Esophagus squamous epithelium (tissue), 5 donors: ENCODE results near the gene KCNJ6. TPM values are rescaled to one million over a fixed set of nuclear protein-coding genes. Genes with fewer than 3 reads are reported as not detected.

Experiments
- DNase-seq: peaks from one replicate; lab custom pipeline; 2025; lab: John Stamatoyannopoulos, UW
- H3K27ac ChIP-seq, 4 donors: fragments of 200-600 bp; sonication (generic); one replicate each; pipeline ENCODE4 v1.5.1; 2016 to 2019; ENCODE audit warnings: mild to moderate bottlenecking in 1 of 4
- H3K27me3 ChIP-seq, 4 donors: fragments of 200-600 bp; sonication (generic); 1 replicate in 3 of 4; 2 replicates in 1 of 4; pipeline versions ENCODE4 v1.5.1 to v1.6.0; 2017 to 2021; ENCODE audit warnings: antibody characterized with exemption in 1 of 4
- H3K36me3 ChIP-seq, 3 donors: fragments of 200-600 bp; sonication (generic); one replicate each; pipeline ENCODE4 v1.5.1; 2016 to 2019
- H3K4me1 ChIP-seq, 3 donors: fragments of 200-600 bp; sonication (generic); one replicate each; pipeline ENCODE4 v1.5.1; 2017 to 2019
- H3K4me3 ChIP-seq, 4 donors: fragments of 200-600 bp; sonication (generic); 1 replicate in 3 of 4; 2 replicates in 1 of 4; pipeline ENCODE4 v1.5.1; 2016 to 2019; ENCODE audit warnings: mild to moderate bottlenecking in 2 of 4, moderate library complexity in 1 of 4
- H3K9me3 ChIP-seq, 3 donors: fragments of 200-600 bp; sonication (generic); one replicate each; pipeline ENCODE4 v1.5.1; 2016 to 2019
- CTCF ChIP-seq, 6 experiments: fragments of 450-650 bp in 4 of 6; fragments of 200-600 bp in 2 of 6; sonication (generic) in 2 of 6; IDR thresholded peaks; one replicate each; pipeline ENCODE4 v1.5.1; 2016 to 2019; ENCODE audit warnings: antibody characterized with exemption in 6 of 6, mild to moderate bottlenecking in 4 of 6, moderate library complexity in 4 of 6
- POLR2A ChIP-seq, 4 donors: fragments of 450-650 bp; IDR thresholded peaks; one replicate each; pipeline ENCODE4 v1.6.1; 2017; ENCODE audit warnings: antibody characterized with exemption in 4 of 4, mild to moderate bottlenecking in 4 of 4, moderate library complexity in 3 of 4
- WGBS, 2 donors: methylation state at CpG; one replicate each; pipeline ENCODE4 v1.1.5; 2018; 5-methylcytosine and 5-hydroxymethylcytosine counted together
- intact Hi-C: fragments of 100-400 bp; cut with DNase I; formaldehyde crosslinking; loops from one replicate; pipeline ENCODE4 v1.15.0; 2022
- total RNA-seq, 4 donors: library from RNA; depleted of rRNA; stranded (reverse); fragments of >200 nt; gene quantifications; one replicate each; pipeline ENCODE4 v1.1.0, GENCODE V29; 2016
- donor health status: DM: yes; HTN: yes; CAD: no.

The KCNJ6 gene
- total RNA-seq, 4 donors from 2014 or later = not detected

- DNase-seq = peak; percentile 54
- intact Hi-C loops = no loop called here
- TF ChIP-seq POLR2A (IDR thresholded peaks at IDR 0.05) (peak in 2 of 4 donors; percentile 41 to 68), CTCF (IDR thresholded peaks at IDR 0.05) (peak; percentile 35 to 57 (median 46))
Measured at GRCh38 chr21:37563641-37564340, 352.5 kb downstream of the KCNJ6 start.

GRCh38 chr21:37562920-37563640, 353.2 kb downstream of the KCNJ6 start:
- Histone ChIP-seq H3K4me3 (peak overlapping the region; percentile 49 to 88 (median 68)), H3K9me3 (no peaks in the 10 kb centered on the region), H3K27me3 (no peaks in the 10 kb centered on the region), H3K4me1 (peaks cover 0 to 29% (median 8%) of the 10 kb centered on the region in 3 donors), H3K36me3 (no peaks in the 10 kb centered on the region), H3K27ac (peak overlapping the region; percentile 82 to 96 (median 92))
- no peak for DNase-seq
- no peak for TF ChIP-seq CTCF (IDR thresholded peaks at IDR 0.05)
- no peak for TF ChIP-seq POLR2A (IDR thresholded peaks at IDR 0.05)
- 60 to 93% methylated on average over 4 to 16 of the region's 22 CpGs for WGBS, 2 donors
- intact Hi-C loops = no loop called here

More at GRCh38 chr21:37563641-37564340, 352.5 kb downstream of the KCNJ6 start:
- Histone ChIP-seq H3K27ac (peak overlapping the region; percentile 82 to 96 (median 92)), H3K4me1 (peaks cover 0 to 29% (median 8%) of the 10 kb centered on the region in 3 donors), H3K36me3 (no peaks in the 10 kb centered on the region), H3K27me3 (no peaks in the 10 kb centered on the region), H3K9me3 (no peaks in the 10 kb centered on the region), H3K4me3 (peak overlapping the region; percentile 49 to 88 (median 68))
- WGBS, 2 donors = 2% methylated on average over 6 to 7 of the region's 67 CpGs

GRCh38 chr21:37561941-37562919, 354.0 kb downstream of the KCNJ6 start:
- no peak for DNase-seq
- TF ChIP-seq POLR2A (IDR thresholded peaks at IDR 0.05) (no peak), CTCF (IDR thresholded peaks at IDR 0.05) (no peak)
- H3K27ac ChIP-seq = no peak overlapping the region
- H3K9me3 ChIP-seq = no peaks in the 10 kb centered on the region
- H3K27me3 ChIP-seq = no peaks in the 10 kb centered on the region
- H3K36me3 ChIP-seq = no peaks in the 10 kb centered on the region
- H3K4me1 ChIP-seq = peaks cover 0 to 29% (median 8%) of the 10 kb centered on the region in 3 donors
- WGBS, 2 donors = 88 to 91% methylated on average over 10 to 11 of the region's 11 CpGs
- H3K4me3 ChIP-seq = no peak overlapping the region
- intact Hi-C loops = no loop called here

GRCh38 chr21:37561506-37561905, 354.8 kb downstream of the KCNJ6 start:
- Histone ChIP-seq H3K27ac (no peak overlapping the region), H3K4me3 (no peak overlapping the region), H3K27me3 (no peaks in the 10 kb centered on the region), H3K4me1 (peaks cover 0 to 29% (median 8%) of the 10 kb centered on the region in 3 donors), H3K36me3 (no peaks in the 10 kb centered on the region), H3K9me3 (no peaks in the 10 kb centered on the region)
- 93 to 98% methylated on average over 6 of the region's 7 CpGs for WGBS, 2 donors
- no peak for TF ChIP-seq CTCF (IDR thresholded peaks at IDR 0.05)
- no peak for TF ChIP-seq POLR2A (IDR thresholded peaks at IDR 0.05)
- intact Hi-C loops = no loop called here
- no peak for DNase-seq
